ENCODE measurements around the gene EPS8.
"Not testable (repeated sequence)": the region's sequence is repeated elsewhere in the genome, so short reads cannot be mapped to it uniquely, and the experiment has no call there.

EPS8 gene

GRCh38 chr12:15756822-15757221, 32.4 kb downstream of the EPS8 start:
- DNase-seq (ENCODE audit: low read depth in 2 of 2), result no peak

- DNase-seq (ENCODE audit: low read depth in 2 of 2), result no peak
Measured at GRCh38 chr12:15754233-15754632, 35.0 kb downstream of the EPS8 start.

- DNase-seq (ENCODE audit: low read depth in 2 of 2), result no peak
Measured at GRCh38 chr12:15752785-15753184, 36.4 kb downstream of the EPS8 start.

GRCh38 chr12:15751741-15752140, 37.4 kb downstream of the EPS8 start:
- no peak for DNase-seq (ENCODE audit: low read depth in 2 of 2)

- DNase-seq (ENCODE audit: low read depth in 2 of 2), result no peak
Measured at GRCh38 chr12:15749937-15750336, 39.3 kb downstream of the EPS8 start.

GRCh38 chr12:15741870-15742269, 47.3 kb downstream of the EPS8 start:
- DNase-seq (ENCODE audit: low read depth in 2 of 2), result not testable (repeated sequence)

- DNase-seq (ENCODE audit: low read depth in 2 of 2), result no peak
Measured at GRCh38 chr12:15741082-15741481, 48.1 kb downstream of the EPS8 start.

GRCh38 chr12:15740389-15740788, 48.8 kb downstream of the EPS8 start:
- DNase-seq (ENCODE audit: low read depth in 2 of 2), result not testable (repeated sequence)

- no peak for DNase-seq (ENCODE audit: low read depth in 2 of 2)
Measured at GRCh38 chr12:15738438-15739015, 50.7 kb downstream of the EPS8 start.

GRCh38 chr12:15735837-15736615, 53.2 kb downstream of the EPS8 start:
- DNase-seq (ENCODE audit: low read depth in 2 of 2), result no peak

GRCh38 chr12:15733136-15733535, 56.1 kb downstream of the EPS8 start:
- no peak for DNase-seq (ENCODE audit: low read depth in 2 of 2)

GRCh38 chr12:15732341-15733061, 56.7 kb downstream of the EPS8 start:
- DNase-seq (ENCODE audit: low read depth in 2 of 2), result no peak

- no peak for DNase-seq (ENCODE audit: low read depth in 2 of 2)
Measured at GRCh38 chr12:15731940-15732339, 57.2 kb downstream of the EPS8 start.

- DNase-seq (ENCODE audit: low read depth in 2 of 2), result no peak
Measured at GRCh38 chr12:15729097-15729496, 60.1 kb downstream of the EPS8 start.

GRCh38 chr12:15728118-15728598, 61.0 kb downstream of the EPS8 start:
- no peak for DNase-seq (ENCODE audit: low read depth in 2 of 2)

GRCh38 chr12:15726878-15727150, 62.4 kb downstream of the EPS8 start:
- no peak for DNase-seq (ENCODE audit: low read depth in 2 of 2)

- DNase-seq (ENCODE audit: low read depth in 2 of 2), result no peak
Measured at GRCh38 chr12:15726027-15726877, 62.9 kb downstream of the EPS8 start.

GRCh38 chr12:15722951-15723350, 66.2 kb downstream of the EPS8 start:
- DNase-seq (ENCODE audit: low read depth in 2 of 2), result no peak

- no peak for DNase-seq (ENCODE audit: low read depth in 2 of 2)
Measured at GRCh38 chr12:15721316-15722115, 67.7 kb downstream of the EPS8 start.

GRCh38 chr12:15720295-15720694, 68.9 kb downstream of the EPS8 start:
- DNase-seq (ENCODE audit: low read depth in 2 of 2), result no peak

GRCh38 chr12:15719230-15719629, 70.0 kb downstream of the EPS8 start:
- DNase-seq (ENCODE audit: low read depth in 2 of 2), result no peak
